Measurements from ENCODE around the gene ARFIP1. TPM values are rescaled to one million over a fixed set of nuclear protein-coding genes. Genes with fewer than 3 reads are reported as not detected.

The ARFIP1 gene
- total and polyA plus RNA-seq, 2 of the 8 experiments (the other 6 are each of a cell fraction or from before 2014, with no cell fraction given) = 13.5 to 38.0 TPM

DNA sequence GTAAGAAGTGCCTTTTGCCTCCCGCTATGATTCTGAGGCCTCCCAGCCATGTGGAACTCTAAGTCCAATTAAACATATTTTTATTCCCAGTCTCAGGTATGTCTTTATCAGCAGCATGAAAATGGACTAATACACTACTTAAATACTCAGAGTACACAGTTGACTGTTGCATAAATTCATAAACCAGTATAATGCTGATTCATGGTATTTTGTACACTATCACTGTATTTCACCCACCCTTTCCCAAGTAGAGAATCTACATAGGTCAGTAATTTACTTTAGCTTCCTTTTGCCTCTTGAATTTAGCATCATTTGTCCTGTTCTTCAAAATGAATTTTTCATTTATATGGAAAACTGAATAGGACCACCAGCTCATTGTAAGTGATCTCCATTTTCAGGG is 98.1 kb downstream of the ARFIP1 start:
- no peaks in the 10 kb centered on the region for H3K27me3 ChIP-seq (replicated peaks in 1 of 4; ENCODE audit: control insufficient read depth in 3 of 4, extremely low read depth in 1 of 4, insufficient read depth in 3 of 4, low read length in 3 of 4)
- no peak overlapping the region for H2AFZ ChIP-seq (ENCODE audit: low read length)
- H2BK20ac ChIP-seq (ENCODE audit: low read length) = no peak overlapping the region
- no peak overlapping the region for H3K9ac ChIP-seq (replicated peaks in 1 of 4; ENCODE audit: extremely low read depth in 1 of 4, low read depth in 3 of 4, low read length in 3 of 4)
- no peak for DNase-seq (ENCODE audit: low read depth in 1 of 2, low spot score in 2 of 2)
- no peak overlapping the region for H3K14ac ChIP-seq (ENCODE audit: insufficient read length)
- no peak overlapping the region for H3K56ac ChIP-seq (replicated peaks; ENCODE audit: insufficient read length, low read depth, low read length)
- no peak overlapping the region for H3K4me3 ChIP-seq (ENCODE audit: extremely low read depth in 1 of 4, insufficient read depth in 2 of 4, low read depth in 3 of 4, low read length in 4 of 4)
- no peak overlapping the region for H4K8ac ChIP-seq (ENCODE audit: extremely low read depth, insufficient read depth, low read length)
- no peak for FAIRE-seq
- no peak overlapping the region for H2AK5ac ChIP-seq (ENCODE audit: low read depth, low read length)
- no peak overlapping the region for H2BK120ac ChIP-seq (replicated peaks; ENCODE audit: low read depth, low read length)
- H3K27ac ChIP-seq (ENCODE audit: low read depth, low read length) = no peak overlapping the region
- H3K18ac ChIP-seq (ENCODE audit: extremely low read depth, low read length) = no peak overlapping the region
- H4K5ac ChIP-seq (ENCODE audit: insufficient read length, low read depth, low read length) = no peak overlapping the region
- WGBS, 2 experiments (ENCODE audit: extremely low coverage in 1 of 2, insufficient coverage in 1 of 2, insufficient read length in 1 of 2, insufficient replicate concordance in 2 of 2, low coverage in 1 of 2, low lambda C conversion rate in 2 of 2, missing lambda C conversion rate in 1 of 2) = 95% methylated on average over 1 of the region's 1 CpG; no CpG with 5 or more reads in 1 of the 2 experiments
- H2BK15ac ChIP-seq (ENCODE audit: low read length) = no peak overlapping the region
- H3K9me3 ChIP-seq (ENCODE audit: insufficient read depth in 2 of 2, low read depth in 1 of 2, low read length in 1 of 2) = peaks cover 9 to 12% of the 10 kb centered on the region in 2 experiments
- H3K4me1 ChIP-seq (replicated peaks in 1 of 4; ENCODE audit: control insufficient read depth in 3 of 4, insufficient read depth in 4 of 4, low read length in 3 of 4) = 0 out of 7 replicates have a peak, but pooled peaks cover 0 to 2% (median 0%) of the 10 kb centered on the region in 4 experiments
- no peaks in the 10 kb centered on the region for H3K79me2 ChIP-seq (ENCODE audit: control insufficient read depth in 1 of 2, insufficient read depth in 2 of 2, low read length in 2 of 2)
- H3K23ac ChIP-seq (ENCODE audit: insufficient read length) = no peak overlapping the region
- H4K91ac ChIP-seq (replicated peaks; ENCODE audit: insufficient read length, low read length) = no peak overlapping the region
- POLR2A ChIA-PET (ENCODE audit: partially characterized antibody) = no interaction called here
- peaks cover 0 to 22% (median 6%) of the 10 kb centered on the region in 4 experiments; a peak in 4 of 8 replicates for H3K36me3 ChIP-seq (ENCODE audit: control insufficient read depth in 2 of 4, insufficient read depth in 4 of 4, low read length in 3 of 4)
- H3K79me1 ChIP-seq (ENCODE audit: low read depth, low read length) = no peaks in the 10 kb centered on the region
- CTCF ChIA-PET (ENCODE audit: partially characterized antibody) = interaction anchor here (1.3 to 1.6 kb wide), 3 partner anchors 8 to 99 kb away, joined by 3 to 4 read pairs (median 3); partner anchors contain the start of genes ARFIP1 and TIGD4
- no peaks in the 10 kb centered on the region for H3K23me2 ChIP-seq (ENCODE audit: low read depth, low read length)
- no peak overlapping the region for H2BK12ac ChIP-seq (ENCODE audit: low read depth, low read length)
- no peak overlapping the region for H3K4me2 ChIP-seq (ENCODE audit: insufficient read depth in 1 of 2, low read depth in 2 of 2, low read length in 2 of 2)
- H2BK5ac ChIP-seq (ENCODE audit: low read depth, low read length) = no peak overlapping the region
- H4K20me1 ChIP-seq (replicated peaks in 1 of 2; ENCODE audit: control insufficient read depth in 1 of 2, insufficient read depth in 2 of 2, low read length in 2 of 2) = no peaks in the 10 kb centered on the region
- H3K4ac ChIP-seq (replicated peaks; ENCODE audit: insufficient read length, low read depth, low read length) = no peak overlapping the region
- TF ChIP-seq, protein P1, sequence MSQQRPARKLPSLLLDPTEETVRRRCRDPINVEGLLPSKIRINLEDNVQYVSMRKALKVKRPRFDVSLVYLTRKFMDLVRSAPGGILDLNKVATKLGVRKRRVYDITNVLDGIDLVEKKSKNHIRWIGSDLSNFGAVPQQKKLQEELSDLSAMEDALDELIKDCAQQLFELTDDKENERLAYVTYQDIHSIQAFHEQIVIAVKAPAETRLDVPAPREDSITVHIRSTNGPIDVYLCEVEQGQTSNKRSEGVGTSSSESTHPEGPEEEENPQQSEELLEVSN (IDR thresholded peaks at IDR 0.05) = no peak
- TF ChIP-seq MAFK (IDR thresholded peaks at IDR 0.05; ENCODE audit: low read depth, low read length) (no peak), FOSL1 (IDR thresholded peaks at IDR 0.05; ENCODE audit: insufficient read depth, low read depth, low read length) (no peak), HDAC2 (IDR thresholded peaks at IDR 0.05; ENCODE audit: borderline replicate concordance in 1 of 2, low read depth in 2 of 2, low read length in 2 of 2) (no peak), BACH1 (IDR thresholded peaks at IDR 0.05; ENCODE audit: low read length) (no peak), SP1 (IDR thresholded peaks at IDR 0.05; ENCODE audit: low read depth, low read length) (no peak), TEAD4 (IDR thresholded peaks at IDR 0.05; ENCODE audit: low read depth, low read length) (no peak), EP300 (IDR thresholded peaks at IDR 0.05; ENCODE audit: borderline replicate concordance in 1 of 2, low read depth in 2 of 2, low read length in 2 of 2) (no peak), JUND (IDR thresholded peaks at IDR 0.05; ENCODE audit: low read length) (no peak), PHF8 (conservative IDR thresholded peaks at IDR 0.05; ENCODE audit: low read depth, low read length) (no peak), TAF7 (optimal IDR thresholded peaks at IDR 0.05; ENCODE audit: borderline replicate concordance, low read depth, low read length) (no peak), KDM4A (IDR thresholded peaks at IDR 0.05; ENCODE audit: low read depth, low read length, severe bottlenecking) (no peak), GABPA (IDR thresholded peaks at IDR 0.05; ENCODE audit: borderline replicate concordance, insufficient read depth, low read length) (no peak)
